HepG2 (cell line): ENCODE measurements around the gene SRP14. TPM values are rescaled to one million over a fixed set of nuclear protein-coding genes. Genes with fewer than 3 reads are reported as not detected.

Experiments
- ATAC-seq: fragments of 200-7000 bp; cut with Tn5 transposase; 3 replicates; pipeline ENCODE4 v1.9.1; 2020; ENCODE audit warnings: mild to moderate bottlenecking, moderate library complexity
- BruUV-seq: library from RNA; stranded (reverse); fragments of 400-500 nt; replicated peaks from 2 replicates; lab custom pipeline; 2021; lab: Mats Ljungman, UMichigan
- CTCF ChIA-PET: fragments of 300-600 bp; formaldehyde crosslinking; extraction: SDS; loops from one replicate; lab custom pipeline; 2021; ENCODE audit warnings: low total read pairs, inconsistent platforms, low intra/inter-chr PET ratio; lab: Yijun Ruan, JAX
- POLR2A ChIA-PET: fragments of 350-600 bp; sonication (Branson Sonifier 250); formaldehyde crosslinking; loops from one replicate; lab custom pipeline; 2020; ENCODE audit warnings: antibody characterized with exemption, inconsistent platforms; lab: Yijun Ruan, JAX
- DNase-seq: peaks from one replicate; pipeline ENCODE4 v3.0.0-alpha.2; 2015; ENCODE audit warnings: low spot score
- FAIRE-seq: peaks from 3 replicates; lab custom pipeline; 2011; peaks lifted over from hg19 to GRCh38; lab: Jason Lieb, UNC
- H2AFZ ChIP-seq: one replicate; pipeline ENCODE4 v1.6.1; 2011; ENCODE audit warnings: low read length, inconsistent platforms
- H3K27ac ChIP-seq: fragments of 300-600 bp; 3 replicates; pipeline ENCODE4 v1.8.0; 2011; ENCODE audit warnings: mixed run types, mild to moderate bottlenecking, mixed read lengths, low read length, inconsistent platforms; ENCODE audit not compliant: insufficient read depth; ENCODE audit errors: extremely low read length
- H3K27me3 ChIP-seq, 2 experiments: fragments of 200-600 bp in 1 of 2; 2 replicates in 1 of 2; 3 replicates in 1 of 2; pipeline versions ENCODE4 v1.6.0 to v1.8.0; 2011; ENCODE audit warnings: low read length in 2 of 2, mild to moderate bottlenecking in 2 of 2, moderate library complexity in 2 of 2, inconsistent platforms in 1 of 2; ENCODE audit not compliant: insufficient read depth in 2 of 2, control insufficient read depth in 1 of 2
- H3K36me3 ChIP-seq, 2 experiments: fragments of 200-600 bp in 1 of 2; replicated peaks in 1 of 2; 2 replicates in 1 of 2; 3 replicates in 1 of 2; pipeline versions ENCODE4 v1.5.1 to v1.8.0; 2011; ENCODE audit warnings: low read length in 2 of 2, inconsistent platforms in 1 of 2; ENCODE audit not compliant: insufficient read depth in 2 of 2, control insufficient read depth in 1 of 2
- H3K4me1 ChIP-seq: 2 replicates; pipeline ENCODE4 v1.5.1; 2012; ENCODE audit warnings: low read length, inconsistent platforms; ENCODE audit not compliant: insufficient read depth
- H3K4me2 ChIP-seq: 2 replicates; pipeline ENCODE4 v1.6.0; 2011; ENCODE audit warnings: low read depth, low read length, inconsistent platforms
- H3K4me3 ChIP-seq, 3 experiments: fragments of 200-600 bp in 1 of 3; sonication (generic), shearing (Covaris generic) in 1 of 3; replicated peaks in 1 of 3; 2 replicates each; pipeline ENCODE4 v1.5.1; 2011 to 2016; ENCODE audit warnings: low read length in 3 of 3, inconsistent platforms in 2 of 3, low read depth in 2 of 3, mild to moderate bottlenecking in 2 of 3, control low read depth in 1 of 3, mixed read lengths in 1 of 3; ENCODE audit not compliant: insufficient read depth in 1 of 3
- H3K79me2 ChIP-seq: one replicate; pipeline ENCODE4 v1.6.1; 2011; ENCODE audit warnings: low read length, inconsistent platforms; ENCODE audit not compliant: insufficient read depth
- H3K9ac ChIP-seq: 2 replicates; pipeline ENCODE4 v1.6.0; 2011; ENCODE audit warnings: mild to moderate bottlenecking, low read depth, low read length, inconsistent platforms; ENCODE audit not compliant: insufficient read depth
- H3K9me3 ChIP-seq: 2 replicates; pipeline ENCODE4 v1.5.1; 2012; ENCODE audit warnings: mild to moderate bottlenecking, low read length
- H4K20me1 ChIP-seq: 2 replicates; pipeline ENCODE4 v1.6.0; 2011; ENCODE audit warnings: inconsistent platforms, mild to moderate bottlenecking, low read length, moderate library complexity; ENCODE audit not compliant: insufficient read depth
- BHLHE40 ChIP-seq: IDR thresholded peaks from 2 replicates; pipeline ENCODE4 v1.6.1; 2011; ENCODE audit warnings: low read length, improper control_type of control experiment
- CEBPG ChIP-seq: IDR thresholded peaks from 2 replicates; pipeline ENCODE4 v1.6.1; 2016
- CENPBD1 ChIP-seq: sonication (generic); formaldehyde crosslinking; IDR thresholded peaks from 2 replicates; pipeline ENCODE4 v1.8.0; 2022; ENCODE audit warnings: missing genetic modification reagents, low read depth, mild to moderate bottlenecking, borderline replicate concordance
- ERF ChIP-seq: IDR thresholded peaks from 2 replicates; pipeline ENCODE4 v1.6.1; 2018; ENCODE audit warnings: missing biosample characterization, missing genetic modification reagents
- NR2F6 ChIP-seq, 2 experiments: IDR thresholded peaks; 2 replicates each; pipeline ENCODE4 v1.6.1; 2016; ENCODE audit warnings: antibody characterized with exemption in 1 of 2, mild to moderate bottlenecking in 1 of 2
- SP5 ChIP-seq: IDR thresholded peaks from 2 replicates; pipeline ENCODE4 v1.6.1; 2016; ENCODE audit warnings: low read depth, borderline replicate concordance
- YY1 ChIP-seq: IDR thresholded peaks from 2 replicates; pipeline ENCODE4 v1.6.1; 2011; ENCODE audit warnings: low read length, low read depth, moderate library complexity, mild to moderate bottlenecking; ENCODE audit not compliant: insufficient read depth, insufficient replicate concordance
- ZNF12 ChIP-seq: sonication (generic); formaldehyde crosslinking; IDR thresholded peaks from 2 replicates; pipeline ENCODE4 v1.5.0; 2020; ENCODE audit warnings: missing genetic modification reagents
- ZNF317 ChIP-seq: sonication (generic); formaldehyde crosslinking; IDR thresholded peaks from 2 replicates; pipeline ENCODE4 v1.5.0; 2020; ENCODE audit warnings: mild to moderate bottlenecking, missing genetic modification reagents
- ZNF331 ChIP-seq: sonication (generic); formaldehyde crosslinking; IDR thresholded peaks from 2 replicates; pipeline ENCODE4 v1.4.0; 2020; ENCODE audit warnings: missing genetic modification reagents
- ZNF780A ChIP-seq: sonication (generic); formaldehyde crosslinking; IDR thresholded peaks from 2 replicates; pipeline ENCODE4 v1.8.0; 2022; ENCODE audit warnings: mild to moderate bottlenecking, missing genetic modification reagents, moderate library complexity
- ZNF792 ChIP-seq: IDR thresholded peaks from 2 replicates; pipeline ENCODE4 v1.6.1; 2016
- WGBS: methylation state at CpG from one replicate; pipeline ENCODE4 v1.1.6; 2017; ENCODE audit warnings: low lambda C conversion rate; 5-methylcytosine and 5-hydroxymethylcytosine counted together
- in situ Hi-C: cut with HindIII; loops from 2 replicates; pipeline ENCODE4 v1.10.0; 2017; ENCODE audit warnings: low pct_unique_long_range_greater_than_20kb; ENCODE audit not compliant: extremely low pct_ligation_motif_present
- intact Hi-C: fragments of 100-400 bp; cut with micrococcal nuclease; formaldehyde crosslinking; loops from one replicate; pipeline ENCODE4 v1.10.0; 2022; ENCODE audit not compliant: unreplicated experiment
- polyA plus RNA-seq, 8 experiments: library from polyadenylated mRNA; depleted of rRNA in 3 of 8; stranded (reverse) in 7 of 8; unstranded in 1 of 8; fragments of >200 nt; fragmentation: Illumina TruSeq in 4 of 8; extraction: Trizol in 4 of 8; gene quantifications; 2 replicates each; pipeline versions ENCODE4 v1.2.1 to v1.2.3, GENCODE V29; 2011 to 2016; ENCODE audit warnings: low read depth in 4 of 8, missing spikeins in 1 of 8, mixed read lengths in 1 of 8; ENCODE audit not compliant: insufficient read depth in 1 of 8
- total RNA-seq, 5 experiments: library from RNA; depleted of rRNA; stranded (reverse); fragments of >200 nt; fragmentation: Illumina TruSeq; extraction: Trizol; gene quantifications; 2 replicates each; pipeline ENCODE4 v1.2.3, GENCODE V29; 2016; ENCODE audit warnings: low read depth in 1 of 5
- TF ChIP-seq, protein P1 (sequence below): sonication (generic); formaldehyde crosslinking; IDR thresholded peaks from 2 replicates; pipeline ENCODE4 v1.9.0; 2022; ENCODE audit warnings: low read depth, missing genetic modification reagents
- TF ChIP-seq, protein P2 (sequence below): sonication (generic); formaldehyde crosslinking; IDR thresholded peaks from 2 replicates; pipeline ENCODE4 v1.4.0; 2020; ENCODE audit warnings: missing genetic modification reagents, borderline replicate concordance

SRP14 gene
- total and polyA plus RNA-seq, 2 of the 13 experiments (the other 11 are each of a cell fraction or from before 2014, with no cell fraction given), result 208 to 356 TPM

GRCh38 chr15:40082195-40082883 lies 43.4 kb upstream of the SRP14 start (continued):
- TF ChIP-seq, protein P1, sequence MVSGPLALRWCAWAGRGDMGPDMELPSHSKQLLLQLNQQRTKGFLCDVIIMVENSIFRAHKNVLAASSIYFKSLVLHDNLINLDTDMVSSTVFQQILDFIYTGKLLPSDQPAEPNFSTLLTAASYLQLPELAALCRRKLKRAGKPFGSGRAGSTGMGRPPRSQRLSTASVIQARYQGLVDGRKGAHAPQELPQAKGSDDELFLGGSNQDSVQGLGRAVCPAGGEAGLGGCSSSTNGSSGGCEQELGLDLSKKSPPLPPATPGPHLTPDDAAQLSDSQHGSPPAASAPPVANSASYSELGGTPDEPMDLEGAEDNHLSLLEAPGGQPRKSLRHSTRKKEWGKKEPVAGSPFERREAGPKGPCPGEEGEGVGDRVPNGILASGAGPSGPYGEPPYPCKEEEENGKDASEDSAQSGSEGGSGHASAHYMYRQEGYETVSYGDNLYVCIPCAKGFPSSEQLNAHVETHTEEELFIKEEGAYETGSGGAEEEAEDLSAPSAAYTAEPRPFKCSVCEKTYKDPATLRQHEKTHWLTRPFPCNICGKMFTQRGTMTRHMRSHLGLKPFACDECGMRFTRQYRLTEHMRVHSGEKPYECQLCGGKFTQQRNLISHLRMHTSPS, result peak; percentile 53; the same call in 1 of the 2 replicates
- no peak for TF ChIP-seq CENPBD1 (CRISPR knock-in tag)
- TF ChIP-seq ZNF780A (CRISPR knock-in tag), result no peak
- TF ChIP-seq SP5 (CRISPR knock-in tag), result peak; percentile 37; the same call in 1 of the 2 replicates
- TF ChIP-seq, all 625 proteins: peak for 52

GRCh38 chr15:40081691-40082194 lies 42.8 kb upstream of the SRP14 start:
- Histone ChIP-seq H3K27ac (peak overlapping the region; percentile 95), H3K36me3 (no peaks in the 10 kb centered on the region), H3K27me3 (no peaks in the 10 kb centered on the region; a peak in 1 of 5 replicates), H3K79me2 (peaks cover 8% of the 10 kb centered on the region), H2AFZ (no peak overlapping the region), H4K20me1 (no peaks in the 10 kb centered on the region), H3K4me1 (peaks cover 70% of the 10 kb centered on the region), H3K9me3 (no peaks in the 10 kb centered on the region), H3K9ac (peak overlapping the region; percentile 86), H3K4me2 (peak overlapping the region; percentile 93), H3K4me3 (peak overlapping the region; percentile 46 to 70 (median 69))
- CTCF ChIA-PET, result interaction anchor here (1.2 kb wide), 1 partner anchor 26 kb away, joined by 3 read pairs; no protein-coding TSS in a partner anchor
- FAIRE-seq (peak; percentile 99), DNase-seq (peak; percentile 96), ATAC-seq (peak; percentile 98)
- no TSS peak for BruUV-seq
- in situ Hi-C loops, result no loop called here
- WGBS, result 2% methylated on average over 12 of the region's 12 CpGs
- POLR2A ChIA-PET, result interaction anchor here (0.6 to 9.5 kb wide), 20 partner anchors 9 to 148 kb away, joined by 3 to 225 read pairs (median 6); partner anchors contain the start of genes BMF, BUB1B, EIF2AK4 and SRP14
- intact Hi-C loops, result loop anchor here (1.0 kb wide), 1 partner anchor 17 kb away; no protein-coding TSS in a partner anchor
- TF ChIP-seq YY1, result peak; percentile 37
- TF ChIP-seq, protein P2, sequence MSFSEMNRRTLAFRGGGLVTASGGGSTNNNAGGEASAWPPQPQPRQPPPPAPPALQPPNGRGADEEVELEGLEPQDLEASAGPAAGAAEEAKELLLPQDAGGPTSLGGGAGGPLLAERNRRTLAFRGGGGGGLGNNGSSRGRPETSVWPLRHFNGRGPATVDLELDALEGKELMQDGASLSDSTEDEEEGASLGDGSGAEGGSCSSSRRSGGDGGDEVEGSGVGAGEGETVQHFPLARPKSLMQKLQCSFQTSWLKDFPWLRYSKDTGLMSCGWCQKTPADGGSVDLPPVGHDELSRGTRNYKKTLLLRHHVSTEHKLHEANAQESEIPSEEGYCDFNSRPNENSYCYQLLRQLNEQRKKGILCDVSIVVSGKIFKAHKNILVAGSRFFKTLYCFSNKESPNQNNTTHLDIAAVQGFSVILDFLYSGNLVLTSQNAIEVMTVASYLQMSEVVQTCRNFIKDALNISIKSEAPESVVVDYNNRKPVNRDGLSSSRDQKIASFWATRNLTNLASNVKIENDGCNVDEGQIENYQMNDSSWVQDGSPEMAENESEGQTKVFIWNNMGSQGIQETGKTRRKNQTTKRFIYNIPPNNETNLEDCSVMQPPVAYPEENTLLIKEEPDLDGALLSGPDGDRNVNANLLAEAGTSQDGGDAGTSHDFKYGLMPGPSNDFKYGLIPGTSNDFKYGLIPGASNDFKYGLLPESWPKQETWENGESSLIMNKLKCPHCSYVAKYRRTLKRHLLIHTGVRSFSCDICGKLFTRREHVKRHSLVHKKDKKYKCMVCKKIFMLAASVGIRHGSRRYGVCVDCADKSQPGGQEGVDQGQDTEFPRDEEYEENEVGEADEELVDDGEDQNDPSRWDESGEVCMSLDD (CRISPR knock-in tag), result peak; percentile 47; the same call in 1 of the 2 replicates
- TF ChIP-seq CEBPG (CRISPR knock-in tag), result peak; percentile 50
- peak; percentile 36; the same call in 1 of the 2 replicates for TF ChIP-seq ZNF792 (CRISPR knock-in tag)
- TF ChIP-seq ERF (CRISPR knock-in tag), result peak; percentile 51; the same call in 1 of the 2 replicates
- peak; percentile 90 for TF ChIP-seq NR2F6 (IDR thresholded peaks at IDR 0.05)
- TF ChIP-seq NR2F6 (CRISPR knock-in tag; IDR thresholded peaks at IDR 0.05), result peak; percentile 94
- TF ChIP-seq ZNF331 (CRISPR knock-in tag), result peak; percentile 72
- TF ChIP-seq ZNF317, result peak; percentile 57
- TF ChIP-seq ZNF12, result 0 out of 2 replicates have a peak, but pooled peaks have one; percentile 18
- peak; percentile 57; the same call in 1 of the 2 replicates for TF ChIP-seq BHLHE40
